ENCODE data around the gene TBXAS1.

Gene TBXAS1

DNA sequence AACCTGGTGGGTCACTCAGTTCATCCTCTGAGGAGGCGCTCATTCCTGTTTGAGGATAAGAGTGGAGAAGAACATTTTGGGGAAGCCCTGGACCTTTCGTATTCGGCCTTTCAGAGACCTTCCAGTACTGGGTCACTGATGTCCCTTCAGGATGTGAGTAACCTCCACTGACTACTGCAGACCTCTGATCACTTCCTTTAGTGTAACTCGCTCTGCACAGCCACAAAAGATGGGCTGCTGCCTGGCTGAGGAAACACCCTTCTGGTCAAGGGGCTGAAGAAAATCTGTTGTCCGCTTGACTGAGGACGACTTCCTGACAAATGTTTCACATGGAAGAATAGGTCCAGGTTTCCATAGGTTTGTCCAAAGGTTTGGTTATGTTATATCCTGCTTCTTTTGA is 15.9 kb upstream of the TBXAS1 start:
- H3K4me1 ChIP-seq (ENCODE audit: insufficient read depth, poor library complexity, severe bottlenecking), result no peaks in the 10 kb centered on the region
- DNase-seq (ENCODE audit: low spot score) (no peak), ATAC-seq (ENCODE audit: low read depth) (no peak)
- H3K9me3 ChIP-seq (ENCODE audit: severe bottlenecking), result no peaks in the 10 kb centered on the region
- H3K36me3 ChIP-seq (ENCODE audit: low read depth), result no peaks in the 10 kb centered on the region
- TF ChIP-seq, protein P1, sequence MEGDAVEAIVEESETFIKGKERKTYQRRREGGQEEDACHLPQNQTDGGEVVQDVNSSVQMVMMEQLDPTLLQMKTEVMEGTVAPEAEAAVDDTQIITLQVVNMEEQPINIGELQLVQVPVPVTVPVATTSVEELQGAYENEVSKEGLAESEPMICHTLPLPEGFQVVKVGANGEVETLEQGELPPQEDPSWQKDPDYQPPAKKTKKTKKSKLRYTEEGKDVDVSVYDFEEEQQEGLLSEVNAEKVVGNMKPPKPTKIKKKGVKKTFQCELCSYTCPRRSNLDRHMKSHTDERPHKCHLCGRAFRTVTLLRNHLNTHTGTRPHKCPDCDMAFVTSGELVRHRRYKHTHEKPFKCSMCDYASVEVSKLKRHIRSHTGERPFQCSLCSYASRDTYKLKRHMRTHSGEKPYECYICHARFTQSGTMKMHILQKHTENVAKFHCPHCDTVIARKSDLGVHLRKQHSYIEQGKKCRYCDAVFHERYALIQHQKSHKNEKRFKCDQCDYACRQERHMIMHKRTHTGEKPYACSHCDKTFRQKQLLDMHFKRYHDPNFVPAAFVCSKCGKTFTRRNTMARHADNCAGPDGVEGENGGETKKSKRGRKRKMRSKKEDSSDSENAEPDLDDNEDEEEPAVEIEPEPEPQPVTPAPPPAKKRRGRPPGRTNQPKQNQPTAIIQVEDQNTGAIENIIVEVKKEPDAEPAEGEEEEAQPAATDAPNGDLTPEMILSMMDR (IDR thresholded peaks at IDR 0.05; ENCODE audit: poor library complexity, severe bottlenecking), result no peak
- no peak overlapping the region for H3K27ac ChIP-seq (ENCODE audit: poor library complexity, severe bottlenecking)
- H3K4me3 ChIP-seq (ENCODE audit: severe bottlenecking), result no peak overlapping the region
- H3K27me3 ChIP-seq (ENCODE audit: insufficient read depth, poor library complexity, severe bottlenecking), result no peaks in the 10 kb centered on the region

DNA sequence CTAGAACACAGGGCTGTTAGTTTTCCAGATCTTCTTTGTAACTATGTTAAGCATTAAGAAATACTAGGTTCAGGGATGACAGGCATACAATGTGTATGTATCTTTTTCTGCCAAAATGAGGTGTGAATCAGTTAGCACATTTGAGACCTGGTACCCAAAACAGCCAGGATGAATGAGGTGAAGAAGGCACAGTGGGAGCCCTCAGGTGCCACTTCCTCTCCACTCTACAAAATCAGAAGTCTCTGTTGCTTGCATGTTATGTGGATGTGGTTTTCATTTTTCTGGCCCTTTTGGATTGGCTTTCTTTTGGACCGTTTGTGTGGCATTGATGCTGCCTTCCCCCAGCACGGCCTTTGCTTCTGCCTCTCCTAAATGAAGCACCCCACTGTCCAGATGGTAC is 15.4 kb upstream of the TBXAS1 start:
- no peaks in the 10 kb centered on the region for H3K9me3 ChIP-seq (ENCODE audit: severe bottlenecking)
- no peak for ATAC-seq (ENCODE audit: low read depth)
- no peaks in the 10 kb centered on the region for H3K4me1 ChIP-seq (ENCODE audit: insufficient read depth, poor library complexity, severe bottlenecking)
- TF ChIP-seq, protein P1 (IDR thresholded peaks at IDR 0.05; ENCODE audit: poor library complexity, severe bottlenecking), result no peak
- DNase-seq (ENCODE audit: low spot score), result no peak
- no peak overlapping the region for H3K27ac ChIP-seq (ENCODE audit: poor library complexity, severe bottlenecking)
- H3K4me3 ChIP-seq (ENCODE audit: severe bottlenecking), result no peak overlapping the region
- H3K36me3 ChIP-seq (ENCODE audit: low read depth), result no peaks in the 10 kb centered on the region
- H3K27me3 ChIP-seq (ENCODE audit: insufficient read depth, poor library complexity, severe bottlenecking), result no peaks in the 10 kb centered on the region

DNA sequence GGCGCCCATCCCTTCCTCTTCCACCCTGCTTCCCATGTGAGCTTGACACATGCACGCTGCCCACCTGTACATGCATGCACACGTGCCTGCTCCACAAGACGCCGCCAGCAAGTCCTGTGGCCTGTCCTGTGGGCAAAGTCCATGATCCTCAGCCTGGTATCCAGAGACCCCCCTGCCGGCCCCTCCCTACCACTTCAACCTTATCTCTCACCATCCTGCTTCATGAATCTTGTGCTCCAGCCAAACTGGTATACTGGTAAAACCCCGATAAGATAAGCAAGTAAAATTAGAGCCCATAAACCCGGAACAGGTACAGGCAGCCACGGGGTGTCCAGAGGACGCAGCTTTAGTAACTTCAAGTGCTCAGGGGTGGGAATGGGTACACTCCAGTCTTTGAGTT is 11.8 kb upstream of the TBXAS1 start:
- no peak overlapping the region for H3K4me3 ChIP-seq (ENCODE audit: severe bottlenecking)
- TF ChIP-seq, protein P1 (IDR thresholded peaks at IDR 0.05; ENCODE audit: poor library complexity, severe bottlenecking), result no peak
- no peaks in the 10 kb centered on the region for H3K27me3 ChIP-seq (ENCODE audit: insufficient read depth, poor library complexity, severe bottlenecking)
- H3K4me1 ChIP-seq (ENCODE audit: insufficient read depth, poor library complexity, severe bottlenecking), result no peaks in the 10 kb centered on the region
- H3K9me3 ChIP-seq (ENCODE audit: severe bottlenecking), result no peaks in the 10 kb centered on the region
- no peaks in the 10 kb centered on the region for H3K36me3 ChIP-seq (ENCODE audit: low read depth)
- ATAC-seq (ENCODE audit: low read depth) (no peak), DNase-seq (ENCODE audit: low spot score) (no peak)
- no peak overlapping the region for H3K27ac ChIP-seq (ENCODE audit: poor library complexity, severe bottlenecking)

DNA sequence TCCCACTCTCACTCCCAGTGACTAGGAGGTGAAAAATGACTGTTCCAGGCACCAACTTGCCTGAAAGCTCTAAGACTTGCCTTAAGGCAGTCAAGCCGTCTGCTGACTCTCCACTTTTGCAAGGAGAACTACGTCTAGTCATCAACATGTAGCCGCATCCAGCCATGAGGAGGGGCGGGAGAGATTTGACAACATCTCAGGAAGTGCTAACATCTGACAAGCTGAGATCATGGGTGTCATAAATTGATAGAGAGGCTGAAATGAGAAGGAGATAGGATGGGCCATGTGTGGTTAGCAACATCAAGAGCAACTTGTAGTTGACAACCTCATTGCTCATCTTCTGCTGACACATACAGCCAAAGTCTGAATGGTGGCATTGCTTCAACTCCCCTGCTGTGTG is 9.0 kb upstream of the TBXAS1 start:
- H3K27me3 ChIP-seq (ENCODE audit: insufficient read depth, poor library complexity, severe bottlenecking), result no peaks in the 10 kb centered on the region
- TF ChIP-seq, protein P1 (IDR thresholded peaks at IDR 0.05; ENCODE audit: poor library complexity, severe bottlenecking), result no peak
- no peaks in the 10 kb centered on the region for H3K9me3 ChIP-seq (ENCODE audit: severe bottlenecking)
- H3K36me3 ChIP-seq (ENCODE audit: low read depth), result no peaks in the 10 kb centered on the region
- no peaks in the 10 kb centered on the region for H3K4me1 ChIP-seq (ENCODE audit: insufficient read depth, poor library complexity, severe bottlenecking)
- peak; percentile 63 for ATAC-seq (ENCODE audit: low read depth)
- no peak overlapping the region for H3K27ac ChIP-seq (ENCODE audit: poor library complexity, severe bottlenecking)
- no peak overlapping the region for H3K4me3 ChIP-seq (ENCODE audit: severe bottlenecking)
- DNase-seq (ENCODE audit: low spot score), result no peak

DNA sequence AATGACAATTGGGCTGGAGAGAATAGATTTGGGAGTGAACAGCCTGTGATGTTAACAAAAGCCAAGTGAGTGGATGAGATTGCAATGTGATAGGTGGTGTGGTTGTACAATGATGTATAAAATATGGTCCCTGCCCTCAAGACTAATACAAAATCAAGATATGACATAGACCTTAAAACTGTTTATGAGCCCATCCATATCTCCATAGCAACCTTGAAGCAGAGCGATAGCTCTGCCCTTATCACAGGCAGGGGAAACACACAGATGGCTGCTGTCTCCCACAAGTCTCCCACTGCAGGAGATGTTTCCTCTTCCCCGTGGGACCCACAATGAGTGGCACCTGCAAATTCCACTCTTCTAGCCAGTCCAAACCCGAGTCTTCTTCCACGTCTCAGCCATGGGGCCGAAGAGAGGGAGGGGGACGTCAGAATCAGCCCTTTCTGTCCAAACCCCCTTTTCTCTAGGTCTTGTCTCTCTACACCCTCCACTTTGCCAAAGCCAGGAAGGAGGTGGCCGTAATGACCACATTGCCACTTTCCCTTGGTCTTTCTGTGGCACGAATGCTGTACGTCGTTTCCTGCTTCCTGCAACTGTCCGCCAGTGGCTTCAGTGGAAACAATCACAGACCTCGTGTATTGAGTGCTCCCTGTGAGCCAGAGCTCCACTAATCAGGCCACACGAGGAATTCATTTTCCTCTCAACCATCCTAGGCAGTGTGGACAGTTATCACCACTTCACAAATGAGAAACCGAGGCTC is 7.5 kb upstream of the TBXAS1 start:
- Histone ChIP-seq H3K36me3 (ENCODE audit: low read depth) (no peaks in the 10 kb centered on the region), H3K4me1 (ENCODE audit: insufficient read depth, poor library complexity, severe bottlenecking) (no peaks in the 10 kb centered on the region), H3K27me3 (ENCODE audit: insufficient read depth, poor library complexity, severe bottlenecking) (no peaks in the 10 kb centered on the region), H3K4me3 (ENCODE audit: severe bottlenecking) (no peak overlapping the region), H3K9me3 (ENCODE audit: severe bottlenecking) (no peaks in the 10 kb centered on the region), H3K27ac (ENCODE audit: poor library complexity, severe bottlenecking) (no peak overlapping the region)
- TF ChIP-seq, protein P1 (IDR thresholded peaks at IDR 0.05; ENCODE audit: poor library complexity, severe bottlenecking), result no peak
- DNase-seq (ENCODE audit: low spot score) (no peak), ATAC-seq (ENCODE audit: low read depth) (no peak)

Data from RWPE2 (cell line).